Endothelial cell (in vitro differentiated cells): ENCODE data around the gene SHKBP1. TPM values are rescaled to one million over a fixed set of nuclear protein-coding genes. Genes with fewer than 3 reads are reported as not detected.

ENCODE experiments used
- DNase-seq: peaks from one replicate; pipeline ENCODE4 v3.0.0; 2021; ENCODE audit warnings: low spot score
- H3K27ac Mint-ChIP-seq: one replicate; pipeline ENCODE4 v1.8.0; 2021; ENCODE audit warnings: mixed read lengths, inconsistent platforms; ENCODE audit not compliant: unreplicated experiment
- H3K27me3 Mint-ChIP-seq: one replicate; pipeline ENCODE4 v1.8.0; 2021; ENCODE audit warnings: mild to moderate bottlenecking, moderate library complexity, mixed read lengths, inconsistent platforms; ENCODE audit not compliant: unreplicated experiment
- H3K36me3 Mint-ChIP-seq: one replicate; pipeline ENCODE4 v1.8.0; 2021; ENCODE audit warnings: mild to moderate bottlenecking, low read depth, mixed read lengths, inconsistent platforms; ENCODE audit not compliant: unreplicated experiment
- H3K4me1 Mint-ChIP-seq: one replicate; pipeline ENCODE4 v1.8.0; 2021; ENCODE audit warnings: mild to moderate bottlenecking, mixed read lengths, inconsistent platforms; ENCODE audit not compliant: unreplicated experiment
- H3K4me3 Mint-ChIP-seq: one replicate; pipeline ENCODE4 v1.8.0; 2021; ENCODE audit warnings: mild to moderate bottlenecking, mixed read lengths, inconsistent platforms; ENCODE audit not compliant: unreplicated experiment
- H3K9me3 Mint-ChIP-seq: one replicate; pipeline ENCODE4 v1.8.0; 2021; ENCODE audit warnings: mixed read lengths, inconsistent platforms; ENCODE audit not compliant: unreplicated experiment
- CTCF ChIP-seq: fragments of 200-600 bp; sonication (generic); IDR thresholded peaks from one replicate; pipeline ENCODE4 v1.5.0; 2021; ENCODE audit warnings: antibody characterized with exemption; ENCODE audit not compliant: unreplicated experiment
- total RNA-seq: library from RNA; stranded (reverse); fragmentation: NEBNext Ultra II Directional; extraction: Animal tissue kit (Norgen Biotek cat#: 25700); gene quantifications from one replicate; pipeline ENCODE4 v1.2.1, GENCODE V29; 2021; ENCODE audit not compliant: unreplicated experiment

SHKBP1 gene
- total RNA-seq, 1 donor from 2014 or later = 84.6 TPM

GRCh38 chr19:40608957-40609356, 32.3 kb downstream of the SHKBP1 start:
- Mint-ChIP-seq H3K9me3 (no peaks in the 10 kb centered on the region), H3K36me3 (peaks cover 21% of the 10 kb centered on the region), H3K27me3 (peaks cover 38% of the 10 kb centered on the region), H3K27ac (peak overlapping the region; percentile 42), H3K4me1 (peaks cover 14% of the 10 kb centered on the region), H3K4me3 (peak overlapping the region; percentile 81)
- no peak for TF ChIP-seq CTCF
- no peak for DNase-seq

GRCh38 chr19:40609561-40610395, 33.1 kb downstream of the SHKBP1 start:
- Mint-ChIP-seq H3K36me3 (peaks cover 23% of the 10 kb centered on the region), H3K27me3 (peaks cover 32% of the 10 kb centered on the region), H3K9me3 (no peaks in the 10 kb centered on the region), H3K4me3 (no peak overlapping the region), H3K27ac (no peak overlapping the region), H3K4me1 (peaks cover 14% of the 10 kb centered on the region)
- TF ChIP-seq CTCF = no peak
- DNase-seq = peak; percentile 73

GRCh38 chr19:40610396-40611064, 33.9 kb downstream of the SHKBP1 start:
- Mint-ChIP-seq H3K9me3 (no peaks in the 10 kb centered on the region), H3K36me3 (peaks cover 28% of the 10 kb centered on the region), H3K27ac (peak overlapping the region; percentile 19), H3K4me3 (peak overlapping the region; percentile 45), H3K27me3 (peaks cover 29% of the 10 kb centered on the region), H3K4me1 (peaks cover 14% of the 10 kb centered on the region)
- no peak for DNase-seq
- TF ChIP-seq CTCF = no peak

GRCh38 chr19:40611096-40611495, 34.4 kb downstream of the SHKBP1 start:
- no peak for DNase-seq
- H3K27ac Mint-ChIP-seq = peak overlapping the region; percentile 19
- H3K4me3 Mint-ChIP-seq = no peak overlapping the region
- H3K36me3 Mint-ChIP-seq = peaks cover 27% of the 10 kb centered on the region
- peaks cover 25% of the 10 kb centered on the region for H3K27me3 Mint-ChIP-seq
- peaks cover 11% of the 10 kb centered on the region for H3K4me1 Mint-ChIP-seq
- H3K9me3 Mint-ChIP-seq = no peaks in the 10 kb centered on the region
- no peak for TF ChIP-seq CTCF
